ENCODE measurements around the gene ZNRF1. TPM values are rescaled to one million over a fixed set of nuclear protein-coding genes. Genes with fewer than 3 reads are reported as not detected.

Gene ZNRF1
- total and polyA plus RNA-seq, 3 donors from 2014 or later: 51.8 to 93.0 (median 90.4) TPM

DNA sequence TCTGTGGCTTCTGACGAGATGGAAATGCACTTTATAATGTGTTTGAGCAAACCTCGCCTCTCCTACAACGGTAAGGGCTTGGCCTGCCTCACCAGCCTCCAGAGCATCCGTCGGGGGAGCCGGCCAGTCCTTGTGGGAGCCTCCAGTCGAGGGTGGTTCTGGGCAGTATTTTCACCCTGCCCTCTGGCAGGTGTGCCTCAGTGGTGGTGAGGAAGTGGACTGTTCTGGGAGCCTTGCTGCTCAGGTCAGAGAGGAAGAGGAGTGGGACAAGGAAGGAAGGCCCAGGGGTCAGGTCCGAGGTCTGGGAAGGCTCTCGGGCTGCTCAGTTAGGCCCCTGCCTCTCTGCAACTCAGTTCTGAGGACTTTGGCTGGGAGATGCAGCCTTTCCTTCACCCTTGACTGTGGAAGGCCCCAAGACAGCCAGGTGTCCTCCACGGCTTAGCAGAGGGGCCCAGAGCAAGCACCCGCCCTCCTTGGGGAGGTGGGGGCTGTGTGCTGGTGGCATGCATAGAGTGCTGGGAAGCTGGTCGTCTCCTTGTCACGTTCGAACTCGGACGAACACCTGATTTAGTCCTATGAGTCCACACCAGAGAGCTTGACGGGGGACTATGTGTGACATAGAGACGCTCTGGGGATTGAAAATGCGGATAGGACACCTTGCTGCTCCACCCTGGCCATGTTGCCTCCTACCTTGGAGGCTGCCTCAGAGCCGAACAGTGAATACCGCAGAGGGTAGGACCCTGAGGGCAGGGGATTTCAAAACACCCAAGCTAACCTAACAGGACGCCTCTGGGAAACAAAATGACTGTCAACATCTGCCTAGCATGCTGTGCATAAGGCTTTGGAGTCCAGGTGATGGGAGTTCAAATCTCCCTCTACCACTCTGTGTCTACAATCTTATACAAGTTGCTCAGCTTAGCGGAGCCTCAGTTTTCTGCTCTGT, 95.0 kb downstream of the ZNRF1 start:
- 92% methylated on average over 22 to 23 of the region's 23 CpGs for WGBS, 2 donors
- no peak overlapping the region for H3K27ac ChIP-seq
- no peak for DNase-seq

GRCh38 chr16:75095204-75095621, 96.4 kb downstream of the ZNRF1 start:
- H3K4me3 ChIP-seq: no peak overlapping the region
- no peak for DNase-seq
- H3K27me3 ChIP-seq: no peaks in the 10 kb centered on the region
- H3K27ac ChIP-seq: no peak overlapping the region
- H3K36me3 ChIP-seq (ENCODE audit: low read depth, missing control alignments): no peaks in the 10 kb centered on the region
- TF ChIP-seq CTCF (IDR thresholded peaks at IDR 0.05): no peak
- no peak for TF ChIP-seq POLR2A (IDR thresholded peaks at IDR 0.05)
- H3K4me1 ChIP-seq: peaks cover 24% of the 10 kb centered on the region
- intact Hi-C loops (cut with DNase I; ENCODE audit: low total_unique reads): no loop called here
- H3K9me3 ChIP-seq: no peaks in the 10 kb centered on the region
- 94 to 98% methylated on average over 14 of the region's 14 CpGs for WGBS, 2 donors

More for the DNA sequence above, 95.0 kb downstream of the ZNRF1 start:
- intact Hi-C loops (cut with DNase I; ENCODE audit: low total_unique reads): no loop called here
- no peak for TF ChIP-seq POLR2A (IDR thresholded peaks at IDR 0.05)
- no peak for TF ChIP-seq CTCF (IDR thresholded peaks at IDR 0.05)
- Histone ChIP-seq H3K9me3 (no peaks in the 10 kb centered on the region), H3K4me1 (peaks cover 18% of the 10 kb centered on the region), H3K27me3 (no peaks in the 10 kb centered on the region), H3K4me3 (no peak overlapping the region), H3K36me3 (ENCODE audit: low read depth, missing control alignments) (no peaks in the 10 kb centered on the region)

DNA sequence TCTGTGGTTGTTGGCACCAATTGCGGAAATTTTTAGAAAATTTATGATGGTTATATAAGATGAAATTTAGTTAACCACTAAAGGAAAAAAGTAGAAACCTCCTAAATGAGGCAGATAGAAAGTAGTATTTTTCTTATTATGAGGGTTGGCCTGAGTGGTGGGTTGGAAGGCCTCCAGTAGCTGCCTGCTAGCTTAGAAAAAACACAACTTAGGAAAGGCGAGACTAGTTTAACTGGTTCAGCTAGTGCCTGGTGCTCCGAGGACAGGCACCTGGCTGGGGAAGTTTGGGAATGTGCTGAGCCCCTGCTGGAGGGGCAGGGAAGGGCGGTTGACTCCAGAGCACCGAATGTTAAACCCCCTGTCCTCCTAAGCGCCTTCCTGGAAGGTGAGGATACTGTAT, 97.8 kb downstream of the ZNRF1 start:
- Histone ChIP-seq H3K4me3 (no peak overlapping the region), H3K4me1 (peaks cover 24% of the 10 kb centered on the region), H3K36me3 (ENCODE audit: low read depth, missing control alignments) (no peaks in the 10 kb centered on the region), H3K27me3 (no peaks in the 10 kb centered on the region), H3K9me3 (no peaks in the 10 kb centered on the region), H3K27ac (no peak overlapping the region)
- no peak for DNase-seq
- TF ChIP-seq CTCF (IDR thresholded peaks at IDR 0.05) (no peak), POLR2A (IDR thresholded peaks at IDR 0.05) (no peak)
- intact Hi-C loops (cut with DNase I; ENCODE audit: low total_unique reads): no loop called here
- WGBS, 2 donors: 62 to 84% methylated on average over 6 of the region's 6 CpGs

DNA sequence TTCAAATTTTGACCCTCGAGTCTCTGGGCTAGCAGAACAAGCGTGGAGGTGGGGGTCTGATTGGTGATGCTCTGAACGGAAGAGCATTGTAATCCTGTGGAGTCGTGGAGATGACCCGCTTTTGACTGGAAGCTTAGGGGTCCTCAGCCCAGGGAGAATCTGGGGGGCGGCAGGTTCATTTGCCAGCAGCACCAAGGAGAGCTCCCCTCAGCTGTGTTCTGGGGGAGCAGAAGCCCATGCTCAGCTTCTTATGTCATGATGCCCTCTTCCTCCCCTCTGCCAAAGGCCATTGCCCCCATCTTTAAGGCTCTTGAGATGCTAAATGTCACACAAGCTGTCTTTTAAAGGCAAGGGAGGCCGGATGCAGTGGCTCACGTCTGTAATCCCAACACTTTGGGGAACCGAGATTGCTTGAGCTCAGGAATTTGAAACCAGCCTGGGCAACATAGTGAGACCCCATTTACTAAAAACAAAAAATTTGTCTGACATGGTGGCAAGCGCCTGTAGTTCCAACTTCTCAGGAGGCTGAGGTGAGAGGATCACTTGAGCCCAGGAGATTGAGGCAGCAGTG, 98.5 kb downstream of the ZNRF1 start:
- no peak overlapping the region for H3K27ac ChIP-seq

More for the DNA sequence above, 98.5 kb downstream of the ZNRF1 start:
- peaks cover 24% of the 10 kb centered on the region for H3K4me1 ChIP-seq
- no peak overlapping the region for H3K4me3 ChIP-seq
- intact Hi-C loops (cut with DNase I; ENCODE audit: low total_unique reads): no loop called here
- WGBS, 2 donors: 91 to 93% methylated on average over 10 of the region's 10 CpGs
- no peak for TF ChIP-seq POLR2A (IDR thresholded peaks at IDR 0.05)
- TF ChIP-seq CTCF (IDR thresholded peaks at IDR 0.05): no peak
- no peaks in the 10 kb centered on the region for H3K36me3 ChIP-seq (ENCODE audit: low read depth, missing control alignments)
- no peaks in the 10 kb centered on the region for H3K27me3 ChIP-seq
- no peaks in the 10 kb centered on the region for H3K9me3 ChIP-seq
- no peak for DNase-seq

All from testis (tissue), 3 donors.